Naive thymus-derived CD8-positive, alpha-beta T cell (primary cell): ENCODE measurements around the gene IGFBP5. TPM values are rescaled to one million over a fixed set of nuclear protein-coding genes. Genes with fewer than 3 reads are reported as not detected.

Source experiments
- ATAC-seq, 2 donors: fragments of 150-1000 bp; cut with Tn5 transposase in 1 of 2; sonication (Bioruptor Pico), chemical (Tn5 transposase) in 1 of 2; 1 replicate in 1 of 2; 2 replicates in 1 of 2; pipeline ENCODE4 v1.10.0; 2021; ENCODE audit warnings: mild to moderate bottlenecking in 2 of 2, moderate library complexity in 2 of 2
- POLR2A ChIA-PET: fragments of 350-600 bp; sonication (Branson Sonifier 250); formaldehyde crosslinking; loops from one replicate; lab custom pipeline; 2021; ENCODE audit warnings: antibody characterized with exemption; lab: Charles Lee
- DNase-seq, 10 donors: peaks; one replicate each; pipeline versions ENCODE4 v3.0.0 to v3.0.0-alpha.2; 2020 to 2022
- H3K27ac Mint-ChIP-seq, 10 donors: one replicate each; pipeline ENCODE4 v1.8.0; 2020 to 2022; ENCODE audit warnings: mild to moderate bottlenecking in 10 of 10, mixed read lengths in 10 of 10, moderate library complexity in 4 of 10, inconsistent platforms in 1 of 10
- H3K27me3 Mint-ChIP-seq, 5 donors: one replicate each; pipeline ENCODE4 v1.8.0; 2021 to 2022; ENCODE audit warnings: mixed read lengths in 5 of 5
- H3K36me3 Mint-ChIP-seq, 3 donors: one replicate each; pipeline ENCODE4 v1.8.0; 2020 to 2022; ENCODE audit warnings: mixed read lengths in 3 of 3, mild to moderate bottlenecking in 2 of 3, inconsistent platforms in 1 of 3
- H3K4me1 Mint-ChIP-seq, 4 donors: one replicate each; pipeline ENCODE4 v1.8.0; 2021 to 2022; ENCODE audit warnings: mixed read lengths in 4 of 4
- H3K4me3 Mint-ChIP-seq, 10 donors: one replicate each; pipeline ENCODE4 v1.8.0; 2020 to 2022; ENCODE audit warnings: mild to moderate bottlenecking in 10 of 10, mixed read lengths in 10 of 10, moderate library complexity in 6 of 10, inconsistent platforms in 1 of 10
- H3K9me3 Mint-ChIP-seq, 9 donors: one replicate each; pipeline ENCODE4 v1.8.0; 2020 to 2022; ENCODE audit warnings: mixed read lengths in 9 of 9, mild to moderate bottlenecking in 3 of 9, inconsistent platforms in 1 of 9, moderate library complexity in 1 of 9
- polyA plus RNA-seq, 3 donors: library from polyadenylated mRNA; unstranded; fragments of 300-500 nt; fragmentation: Illumina TruSeq; gene quantifications; one replicate each; pipeline ENCODE4 v1.2.3, GENCODE V29; 2021
- total RNA-seq, 8 experiments: library from RNA in 2 of 8; stranded (reverse) in 2 of 8; gene quantifications; one replicate each; pipeline ENCODE4 v1.2.3 and lab custom pipeline; 2021 to 2026

The IGFBP5 gene
- total and polyA plus RNA-seq, 5 experiments from 2014 or later: not detected

- DNase-seq (no peak), ATAC-seq (no peak)
- peak overlapping the region in 2 of 10 donors; percentile 21 to 72 for H3K27ac Mint-ChIP-seq
- H3K9me3 Mint-ChIP-seq: peaks cover 0 to 2% (median 0%) of the 10 kb centered on the region in 9 donors
- POLR2A ChIA-PET: no interaction called here
- H3K36me3 Mint-ChIP-seq: peaks cover 0 to 5% (median 0%) of the 10 kb centered on the region in 3 donors
- H3K27me3 Mint-ChIP-seq: peaks cover 32 to 62% (median 52%) of the 10 kb centered on the region in 5 donors
- H3K4me3 Mint-ChIP-seq: peak overlapping the region; percentile 78 to 91 (median 87)
- peaks cover 12 to 36% (median 30%) of the 10 kb centered on the region in 4 donors for H3K4me1 Mint-ChIP-seq
Measured at GRCh38 chr2:216632346-216632951, 62.9 kb downstream of the IGFBP5 start.

- POLR2A ChIA-PET: no interaction called here
- Mint-ChIP-seq H3K27ac (no peak overlapping the region), H3K4me1 (peaks cover 8 to 18% (median 13%) of the 10 kb centered on the region in 4 donors), H3K27me3 (peaks cover 14 to 36% (median 30%) of the 10 kb centered on the region in 5 donors), H3K36me3 (peaks cover 0 to 4% (median 0%) of the 10 kb centered on the region in 3 donors), H3K4me3 (no peak overlapping the region), H3K9me3 (peaks cover 0 to 5% (median 0%) of the 10 kb centered on the region in 9 donors)
- ATAC-seq (no peak), DNase-seq (no peak)
Measured at GRCh38 chr2:216629784-216630183, 65.6 kb downstream of the IGFBP5 start.

GRCh38 chr2:216626875-216627245 is 68.5 kb downstream of the IGFBP5 start:
- Mint-ChIP-seq H3K9me3 (peaks cover 0 to 7% (median 0%) of the 10 kb centered on the region in 9 donors), H3K4me1 (no peaks in the 10 kb centered on the region), H3K4me3 (no peak overlapping the region), H3K27me3 (peaks cover 3 to 17% (median 7%) of the 10 kb centered on the region in 5 donors), H3K36me3 (no peaks in the 10 kb centered on the region), H3K27ac (no peak overlapping the region)
- POLR2A ChIA-PET: no interaction called here
- DNase-seq: no peak
- ATAC-seq: no peak

GRCh38 chr2:216626168-216626874 is 69.0 kb downstream of the IGFBP5 start:
- Mint-ChIP-seq H3K27me3 (peaks cover 1 to 13% (median 3%) of the 10 kb centered on the region in 5 donors), H3K4me1 (no peaks in the 10 kb centered on the region), H3K4me3 (no peak overlapping the region), H3K27ac (no peak overlapping the region), H3K9me3 (peaks cover 0 to 7% (median 0%) of the 10 kb centered on the region in 9 donors), H3K36me3 (no peaks in the 10 kb centered on the region)
- ATAC-seq (no peak), DNase-seq (no peak)
- POLR2A ChIA-PET: no interaction called here

- no peaks in the 10 kb centered on the region for H3K36me3 Mint-ChIP-seq
- no peak overlapping the region for H3K27ac Mint-ChIP-seq
- POLR2A ChIA-PET: no interaction called here
- no peak overlapping the region for H3K4me3 Mint-ChIP-seq
- H3K4me1 Mint-ChIP-seq: peaks cover 0 to 8% (median 3%) of the 10 kb centered on the region in 4 donors
- H3K27me3 Mint-ChIP-seq: peaks cover 0 to 2% (median 0%) of the 10 kb centered on the region in 5 donors
- H3K9me3 Mint-ChIP-seq: peaks cover 0 to 7% (median 0%) of the 10 kb centered on the region in 9 donors
- DNase-seq (no peak), ATAC-seq (no peak)
Measured at GRCh38 chr2:216624251-216624650, 71.1 kb downstream of the IGFBP5 start.

GRCh38 chr2:216622526-216622925 is 72.8 kb downstream of the IGFBP5 start:
- ATAC-seq (no peak), DNase-seq (no peak)
- no peaks in the 10 kb centered on the region for H3K36me3 Mint-ChIP-seq
- peaks cover 0 to 13% (median 3%) of the 10 kb centered on the region in 4 donors for H3K4me1 Mint-ChIP-seq
- POLR2A ChIA-PET: no interaction called here
- peaks cover 0 to 7% (median 0%) of the 10 kb centered on the region in 9 donors for H3K9me3 Mint-ChIP-seq
- H3K27ac Mint-ChIP-seq: no peak overlapping the region
- H3K4me3 Mint-ChIP-seq: no peak overlapping the region
- H3K27me3 Mint-ChIP-seq: peaks cover 0 to 1% (median 0%) of the 10 kb centered on the region in 5 donors

Other genes starting within 250 kb of the IGFBP5 start
- gene RPL37A, start 196.7 kb downstream of the IGFBP5 start, total RNA-seq: 1,000 to 10,000 TPM; 3,176 to 3,258 TPM
- 1,000 to 10,000 TPM; 4,502 to 5,032 (median 4,635) TPM for gene RPL37A, start 196.7 kb downstream of the IGFBP5 start, polyA plus RNA-seq
- gene IGFBP2, start 62.1 kb downstream of the IGFBP5 start, total RNA-seq: not detected
- gene IGFBP2, start 62.1 kb downstream of the IGFBP5 start, polyA plus RNA-seq: under 1 TPM in 2 of 3 donors, not detected in 1; 0.15 to 0.48 TPM
- not detected for gene TNP1, start 164.5 kb upstream of the IGFBP5 start, total RNA-seq
- not detected for gene TNP1, start 164.5 kb upstream of the IGFBP5 start, polyA plus RNA-seq